IMR-90 (cell line): Measurements from ENCODE around the gene RASIP1. TPM values are rescaled to one million over a fixed set of nuclear protein-coding genes. Genes with fewer than 3 reads are reported as not detected.

ENCODE experiments used
- ATAC-seq: fragments of 200-7000 bp; cut with Tn5 transposase; 2 replicates; pipeline ENCODE4 v1.9.1; 2020; ENCODE audit warnings: low read depth, mild to moderate bottlenecking, moderate library complexity
- BruUV-seq: library from RNA; stranded (reverse); fragments of 400-500 nt; replicated peaks from 2 replicates; lab custom pipeline; 2021; lab: Mats Ljungman, UMichigan
- CTCF ChIA-PET: fragments of 300-600 bp; formaldehyde crosslinking; extraction: SDS; loops from one replicate; lab custom pipeline; 2021; ENCODE audit warnings: antibody characterized with exemption; lab: Yijun Ruan, JAX
- POLR2A ChIA-PET: fragments of 300-600 bp; sonication (Branson Sonifier 250); formaldehyde crosslinking; loops from one replicate; lab custom pipeline; 2022; ENCODE audit warnings: antibody characterized with exemption; ENCODE audit not compliant: unreplicated experiment; lab: Charles Lee
- DNase-seq: peaks from one replicate; pipeline ENCODE4 v3.0.0; 2013
- H2AFZ ChIP-seq: replicated peaks from 2 replicates; pipeline ENCODE3; 2013; ENCODE audit warnings: low read length, mild to moderate bottlenecking; ENCODE audit not compliant: poor library complexity
- H2AK5ac ChIP-seq: 2 replicates; pipeline ENCODE4 v1.6.1; 2013; ENCODE audit warnings: low read depth, low read length, inconsistent platforms
- H2AK9ac ChIP-seq: replicated peaks from 2 replicates; pipeline ENCODE3; 2013; ENCODE audit warnings: mild to moderate bottlenecking, low read depth, low read length, moderate library complexity; ENCODE audit not compliant: poor library complexity
- H2BK120ac ChIP-seq: 2 replicates; pipeline ENCODE4 v1.6.1; 2013; ENCODE audit warnings: low read depth, low read length, inconsistent platforms
- H2BK15ac ChIP-seq: 3 replicates; pipeline ENCODE4 v1.6.1; 2013; ENCODE audit warnings: low read depth, low read length, inconsistent platforms
- H2BK20ac ChIP-seq: 2 replicates; pipeline ENCODE4 v1.6.1; 2013; ENCODE audit warnings: low read depth, mild to moderate bottlenecking, inconsistent platforms, low read length, moderate library complexity
- H2BK5ac ChIP-seq: 2 replicates; pipeline ENCODE4 v1.6.1; 2013; ENCODE audit warnings: mild to moderate bottlenecking, low read depth, low read length, inconsistent platforms; ENCODE audit not compliant: poor library complexity, severe bottlenecking
- H3K14ac ChIP-seq: replicated peaks from 2 replicates; pipeline ENCODE4 v1.6.1; 2013; ENCODE audit warnings: low read depth, low read length, inconsistent platforms
- H3K18ac ChIP-seq: 2 replicates; pipeline ENCODE4 v1.6.1; 2013; ENCODE audit warnings: low read depth, low read length, control low read depth
- H3K23ac ChIP-seq: 2 replicates; pipeline ENCODE4 v1.6.1; 2013; ENCODE audit warnings: low read depth, low read length, inconsistent platforms
- H3K27ac ChIP-seq: 2 replicates; pipeline ENCODE4 v1.5.1; 2013; ENCODE audit warnings: mild to moderate bottlenecking, control low read depth, low read length; ENCODE audit not compliant: insufficient read depth
- H3K27me3 ChIP-seq: 2 replicates; pipeline ENCODE4 v1.6.1; 2013; ENCODE audit warnings: low read length; ENCODE audit not compliant: control insufficient read depth, insufficient read depth
- H3K36me3 ChIP-seq: 2 replicates; pipeline ENCODE4 v1.6.1; 2013; ENCODE audit warnings: low read length, mixed read lengths; ENCODE audit not compliant: control insufficient read depth, insufficient read depth
- H3K4ac ChIP-seq: 2 replicates; pipeline ENCODE4 v1.6.1; 2013; ENCODE audit warnings: low read depth, low read length, inconsistent platforms
- H3K4me1 ChIP-seq: 2 replicates; pipeline ENCODE4 v1.6.1; 2013; ENCODE audit warnings: low read length, mixed read lengths; ENCODE audit not compliant: control insufficient read depth, insufficient read depth
- H3K4me2 ChIP-seq: 2 replicates; pipeline ENCODE4 v1.6.1; 2013; ENCODE audit warnings: low read depth, mild to moderate bottlenecking, control low read depth, low read length, moderate library complexity
- H3K4me3 ChIP-seq: 2 replicates; pipeline ENCODE4 v1.5.1; 2013; ENCODE audit warnings: low read depth, mild to moderate bottlenecking, control low read depth, low read length, moderate library complexity; ENCODE audit not compliant: insufficient read depth
- H3K56ac ChIP-seq: 2 replicates; pipeline ENCODE4 v1.6.1; 2013; ENCODE audit warnings: low read length, inconsistent platforms; ENCODE audit not compliant: insufficient read depth; ENCODE audit errors: extremely low read depth
- H3K79me1 ChIP-seq, 2 experiments: 2 replicates each; pipeline ENCODE4 v1.6.1; 2013; ENCODE audit warnings: low read length in 2 of 2, inconsistent platforms in 1 of 2, low read depth in 1 of 2
- H3K9ac ChIP-seq: 2 replicates; pipeline ENCODE4 v1.6.1; 2013; ENCODE audit warnings: low read depth, low read length, control low read depth
- H3K9me1 ChIP-seq: 2 replicates; pipeline ENCODE4 v1.6.1; 2013; ENCODE audit warnings: low read length, inconsistent platforms; ENCODE audit not compliant: insufficient read depth
- H3K9me3 ChIP-seq: 2 replicates; pipeline ENCODE4 v1.6.1; 2013; ENCODE audit warnings: low read length; ENCODE audit not compliant: control insufficient read depth, insufficient read depth
- H4K20me1 ChIP-seq: 2 replicates; pipeline ENCODE4 v1.6.1; 2013; ENCODE audit warnings: low read length, inconsistent platforms; ENCODE audit not compliant: insufficient read depth
- H4K5ac ChIP-seq: 2 replicates; pipeline ENCODE4 v1.6.1; 2013; ENCODE audit warnings: mild to moderate bottlenecking, low read depth, low read length, control low read depth
- H4K8ac ChIP-seq, 2 experiments: 2 replicates each; pipeline ENCODE4 v1.6.1; 2013; ENCODE audit warnings: low read depth in 2 of 2, low read length in 2 of 2, control low read depth in 1 of 2, inconsistent platforms in 1 of 2
- H4K91ac ChIP-seq: 2 replicates; pipeline ENCODE4 v1.6.1; 2013; ENCODE audit warnings: low read depth, low read length, inconsistent platforms; ENCODE audit not compliant: insufficient read depth
- BHLHE40 ChIP-seq: fragments of 150-350 bp; IDR thresholded peaks from 2 replicates; pipeline ENCODE4 v1.6.1; 2016; ENCODE audit warnings: mild to moderate bottlenecking, low read depth, low read length
- CEBPB ChIP-seq: IDR thresholded peaks from 2 replicates; pipeline ENCODE4 v1.6.1; 2012; ENCODE audit warnings: low read depth, low read length, improper control_type of control experiment
- CHD1 ChIP-seq: IDR thresholded peaks from 2 replicates; pipeline ENCODE4 v1.6.1; 2012; ENCODE audit warnings: low read depth, low read length, improper control_type of control experiment
- ELK1 ChIP-seq: fragments of 150-350 bp; IDR thresholded peaks from 2 replicates; pipeline ENCODE4 v1.6.1; 2016; ENCODE audit warnings: low read depth, mild to moderate bottlenecking, low read length, moderate library complexity, borderline replicate concordance
- FOS ChIP-seq: fragments of 150-350 bp; IDR thresholded peaks from 2 replicates; pipeline ENCODE4 v1.6.1; 2016; ENCODE audit warnings: low read depth, low read length
- MAFK ChIP-seq: IDR thresholded peaks from 2 replicates; pipeline ENCODE4 v1.6.1; 2012; ENCODE audit warnings: low read depth, low read length, improper control_type of control experiment
- MAZ ChIP-seq: IDR thresholded peaks from 2 replicates; pipeline ENCODE4 v1.6.1; 2012; ENCODE audit warnings: low read depth, mild to moderate bottlenecking, low read length, improper control_type of control experiment, moderate library complexity, borderline replicate concordance
- MXI1 ChIP-seq: IDR thresholded peaks from 2 replicates; pipeline ENCODE4 v1.6.1; 2012; ENCODE audit warnings: low read depth, mild to moderate bottlenecking, low read length, moderate library complexity, borderline replicate concordance
- NFE2L2 ChIP-seq: fragments of 150-350 bp; IDR thresholded peaks from 2 replicates; pipeline ENCODE4 v1.6.1; 2016; ENCODE audit warnings: low read depth, mild to moderate bottlenecking, low read length
- RAD21 ChIP-seq: IDR thresholded peaks from 2 replicates; pipeline ENCODE4 v1.6.1; 2012; ENCODE audit warnings: low read length, improper control_type of control experiment
- RCOR1 ChIP-seq: IDR thresholded peaks from 2 replicates; pipeline ENCODE4 v1.6.1; 2012; ENCODE audit warnings: mild to moderate bottlenecking, low read length, improper control_type of control experiment; ENCODE audit not compliant: insufficient replicate concordance
- RFX5 ChIP-seq: IDR thresholded peaks from 2 replicates; pipeline ENCODE4 v1.8.0; 2012; ENCODE audit warnings: low read depth, mild to moderate bottlenecking, low read length, moderate library complexity
- SMC3 ChIP-seq: fragments of 150-350 bp; IDR thresholded peaks from 2 replicates; pipeline ENCODE4 v1.6.1; 2016; ENCODE audit warnings: low read depth, mild to moderate bottlenecking, antibody characterized with exemption, low read length, moderate library complexity
- USF2 ChIP-seq: fragments of 150-350 bp; IDR thresholded peaks from 2 replicates; pipeline ENCODE4 v1.6.1; 2017; ENCODE audit warnings: mild to moderate bottlenecking, antibody characterized with exemption, low read length, low read depth
- WGBS, 2 experiments: methylation state at CpG; one replicate each; pipeline versions ENCODE4 v1.1.5 to v1.1.7; 2013; ENCODE audit warnings: missing lambda C conversion rate in 2 of 2; ENCODE audit not compliant: insufficient read length in 1 of 2; ENCODE audit errors: extremely low coverage in 2 of 2; 5-methylcytosine and 5-hydroxymethylcytosine counted together
- dilution Hi-C: fragments of 300-500 bp; cut with HindIII; formaldehyde crosslinking; loops from one replicate; pipeline ENCODE4 v1.14.3; 2018; ENCODE audit warnings: low sequenced_read_pairs; ENCODE audit not compliant: unreplicated experiment
- in situ Hi-C: fragments of 300-500 bp; cut with MboI; formaldehyde crosslinking; loops from 3 replicates; pipeline ENCODE4 v1.14.3; 2019; ENCODE audit warnings: low sequenced_read_pairs, inconsistent platforms, mixed read lengths
- intact Hi-C: fragments of 100-400 bp; cut with micrococcal nuclease; formaldehyde crosslinking; loops from 2 replicates; pipeline ENCODE4 v1.10.0; 2022
- polyA plus RNA-seq, 3 experiments: library from polyadenylated mRNA; depleted of rRNA; stranded (reverse); fragments of >200 nt; gene quantifications; 2 replicates each; pipeline ENCODE4 v1.2.3, GENCODE V29; 2012; ENCODE audit warnings: low replicate concordance in 1 of 3
- total RNA-seq: library from RNA; depleted of rRNA; stranded (reverse); fragments of >200 nt; gene quantifications from 2 replicates; pipeline ENCODE4 v1.2.3, GENCODE V29; 2012

RASIP1 gene
- total and polyA plus RNA-seq, 2 of the 4 experiments (the other 2 are of a cell fraction) = 0.18 to 0.51 TPM

GRCh38 chr19:48719263-48720171, 20.9 kb downstream of the RASIP1 start, which contains the start of gene MAMSTR (continued):
- no peak for TF ChIP-seq RFX5

- intact Hi-C loops = no loop called here
- TF ChIP-seq USF2 = no peak
- no peak for TF ChIP-seq CEBPB
- no peak for TF ChIP-seq RCOR1
- no peak for TF ChIP-seq RAD21
- no peak for TF ChIP-seq MXI1
- TF ChIP-seq NFE2L2 = no peak
- no peak for TF ChIP-seq ELK1
- TF ChIP-seq RFX5 = no peak
- TF ChIP-seq MAFK = no peak
- no peak for TF ChIP-seq MAZ
- no peak for TF ChIP-seq CHD1
- no peak for TF ChIP-seq FOS
- no peak for TF ChIP-seq BHLHE40
- TF ChIP-seq SMC3 = no peak
These were observed 21.6 kb downstream of the RASIP1 start for GRCh38 chr19:48718711-48719231.

More at GRCh38 chr19:48718711-48719231, 21.6 kb downstream of the RASIP1 start:
- Histone ChIP-seq H3K14ac (no peak overlapping the region), H3K4me1 (peaks cover 10% of the 10 kb centered on the region), H3K9me1 (peaks cover 7% of the 10 kb centered on the region; the same call in 1 of the 2 replicates), H3K36me3 (no peaks in the 10 kb centered on the region), H4K91ac (no peak overlapping the region), H3K9me3 (no peaks in the 10 kb centered on the region), H3K9ac (no peak overlapping the region), H2AFZ (peak overlapping the region; percentile 8), H3K79me1 (peaks cover 4 to 21% of the 10 kb centered on the region in 2 experiments; a peak in 3 of 4 replicates), H3K4me3 (no peak overlapping the region), H3K18ac (no peak overlapping the region), H3K56ac (no peak overlapping the region), H2AK9ac (no peak overlapping the region), H4K20me1 (no peaks in the 10 kb centered on the region), H2AK5ac (no peak overlapping the region; the same call in 1 of the 2 replicates), H3K4me2 (no peak overlapping the region), H2BK20ac (no peak overlapping the region), H2BK15ac (no peak overlapping the region), H4K5ac (no peak overlapping the region), H2BK120ac (no peak overlapping the region), H4K8ac (no peak overlapping the region), H2BK5ac (no peak overlapping the region), H3K4ac (no peak overlapping the region), H3K27ac (no peak overlapping the region), H3K27me3 (no peaks in the 10 kb centered on the region), H3K23ac (no peak overlapping the region)
- DNase-seq (no peak), ATAC-seq (no peak)
- in situ Hi-C loops (no loop called here), dilution Hi-C loops (no loop called here)
- CTCF ChIA-PET = no interaction called here
- BruUV-seq = no TSS peak
- WGBS, 2 experiments = 67% methylated on average over 10 of the region's 15 CpGs; no CpG with 5 or more reads in 1 of the 2 experiments
- POLR2A ChIA-PET = no interaction called here
